Iris pigment epithelial cell (primary cell): ENCODE measurements around the gene GMDS.
A peak's percentile ranks its signal among the peaks of the same experiment; 100 is the strongest.

Experiments used
- DNase-seq: peaks from one replicate; pipeline ENCODE4 v3.0.0-alpha.2; 2011; ENCODE audit warnings: low read depth

GMDS gene

DNA sequence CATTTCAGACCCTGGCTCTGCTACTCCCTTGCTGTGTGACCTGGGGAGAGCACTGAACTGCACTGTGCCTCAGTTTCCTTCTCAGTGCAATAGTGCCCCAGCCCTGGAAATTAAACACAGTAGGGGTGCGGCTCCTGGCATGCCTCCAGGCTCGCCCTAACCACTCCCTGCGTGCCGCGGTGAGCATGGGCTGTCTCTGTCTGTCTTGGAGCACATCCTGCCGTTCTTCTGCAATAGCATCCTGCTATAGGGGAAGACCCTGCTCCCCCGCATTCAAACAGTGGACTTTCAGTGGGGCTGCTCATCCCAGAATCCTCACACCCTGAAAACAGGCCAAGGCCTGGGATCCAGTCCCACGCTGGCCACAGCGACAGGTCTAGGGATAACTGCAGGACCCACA, 506.2 kb downstream of the GMDS start:
- no peak for DNase-seq

GRCh38 chr6:1738558-1739081, 506.8 kb downstream of the GMDS start:
- no peak for DNase-seq

GRCh38 chr6:1737463-1738311, 507.7 kb downstream of the GMDS start:
- no peak for DNase-seq

GRCh38 chr6:1736346-1737105, 508.9 kb downstream of the GMDS start:
- DNase-seq = no peak

- DNase-seq = no peak
These were observed 510.1 kb downstream of the GMDS start for GRCh38 chr6:1735239-1735803.

DNA sequence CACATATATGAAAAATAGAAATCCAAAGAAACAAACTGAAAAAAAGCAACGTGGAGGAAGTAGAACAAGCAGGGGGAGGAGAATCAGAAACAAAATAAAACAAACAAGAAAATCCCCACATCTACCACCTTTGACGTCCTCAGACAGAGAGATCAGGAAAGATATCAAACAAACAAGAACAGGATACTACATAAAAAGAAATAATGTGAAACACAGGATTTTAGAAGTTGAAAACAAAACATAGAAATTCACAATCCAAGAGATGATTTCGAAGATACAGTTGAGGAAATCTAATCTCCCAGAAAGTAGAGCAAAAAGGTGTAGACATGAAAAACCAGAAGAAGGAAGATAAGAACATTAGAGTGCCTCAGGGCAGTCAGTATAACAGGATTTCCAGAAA, 514.5 kb downstream of the GMDS start:
- no peak for DNase-seq

DNA sequence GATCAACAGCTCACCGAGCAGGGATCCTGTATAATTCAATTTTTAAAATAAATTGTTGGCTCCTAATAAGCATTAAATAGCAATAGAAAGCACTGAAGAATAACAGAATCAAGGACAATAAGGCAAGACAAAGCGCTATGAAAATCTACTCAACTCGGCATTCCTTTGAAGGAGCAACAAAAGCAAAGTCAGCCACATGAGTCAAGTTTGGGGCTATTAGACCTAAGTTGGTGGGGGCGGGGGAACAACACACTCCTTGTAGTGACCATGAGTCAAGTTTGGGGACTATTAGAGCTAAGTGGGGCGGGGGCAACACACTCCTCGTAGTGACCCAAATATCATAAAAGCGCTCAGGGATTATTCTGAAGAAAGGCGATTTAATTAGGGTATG, 515.7 kb downstream of the GMDS start:
- DNase-seq = peak; percentile 12

DNA sequence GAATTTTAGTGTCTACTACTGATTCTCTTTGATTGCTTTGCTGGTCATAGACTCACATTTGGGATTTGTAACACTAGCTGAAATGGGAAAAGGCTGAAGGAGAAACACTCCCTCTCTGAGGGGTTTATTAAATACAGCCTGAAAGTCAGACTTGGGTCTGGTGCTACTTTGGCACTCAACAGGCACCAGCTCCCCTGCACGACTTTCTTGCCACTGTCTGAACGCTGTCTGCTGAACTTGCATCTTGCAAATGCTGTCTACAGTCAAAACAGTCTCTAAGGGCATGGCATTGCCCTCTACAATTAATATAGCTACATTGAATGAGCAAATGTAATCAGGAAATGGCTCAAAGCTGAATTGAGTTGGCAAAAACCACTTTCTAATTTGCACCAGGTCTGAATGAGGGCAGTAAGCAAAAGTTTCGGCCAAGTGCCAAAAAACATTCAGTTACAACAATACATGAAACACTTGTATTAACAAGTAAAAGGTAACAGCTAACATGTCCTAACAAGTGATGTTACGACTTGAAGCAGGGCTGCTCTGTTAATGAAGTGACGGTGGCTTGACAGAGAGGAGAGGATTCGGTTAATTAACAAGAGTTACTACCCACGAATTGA, 516.2 kb downstream of the GMDS start:
- DNase-seq = no peak

GRCh38 chr6:1726341-1726768, 519.0 kb downstream of the GMDS start:
- DNase-seq = no peak

GRCh38 chr6:1724616-1725015, 520.8 kb downstream of the GMDS start:
- no peak for DNase-seq

- DNase-seq = no peak
These were observed 521.3 kb downstream of the GMDS start for GRCh38 chr6:1724124-1724523.

GRCh38 chr6:1722801-1723200, 522.6 kb downstream of the GMDS start:
- DNase-seq = no peak

- DNase-seq = no peak
These were observed 524.6 kb downstream of the GMDS start for GRCh38 chr6:1720620-1721322.

DNA sequence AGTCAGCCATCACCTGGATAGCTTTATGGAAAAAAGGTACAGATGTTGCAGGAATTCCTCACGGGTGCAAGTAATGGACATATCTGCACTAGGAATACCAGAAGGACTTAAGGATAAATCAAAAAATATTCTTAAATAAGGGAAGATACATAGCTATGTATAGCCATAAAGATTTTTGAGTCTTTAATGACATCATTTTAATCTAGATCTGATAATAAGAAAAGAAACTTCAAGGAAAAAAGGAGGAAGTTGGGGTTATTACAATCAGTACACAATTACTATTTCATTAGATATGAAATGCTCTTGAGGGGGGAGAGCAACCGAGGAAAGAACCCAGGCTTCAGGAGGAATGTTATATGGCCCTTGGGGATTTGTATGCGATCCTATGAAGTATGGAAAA, 525.5 kb downstream of the GMDS start:
- no peak for DNase-seq

GRCh38 chr6:1716868-1717267, 528.5 kb downstream of the GMDS start:
- DNase-seq = no peak

DNA sequence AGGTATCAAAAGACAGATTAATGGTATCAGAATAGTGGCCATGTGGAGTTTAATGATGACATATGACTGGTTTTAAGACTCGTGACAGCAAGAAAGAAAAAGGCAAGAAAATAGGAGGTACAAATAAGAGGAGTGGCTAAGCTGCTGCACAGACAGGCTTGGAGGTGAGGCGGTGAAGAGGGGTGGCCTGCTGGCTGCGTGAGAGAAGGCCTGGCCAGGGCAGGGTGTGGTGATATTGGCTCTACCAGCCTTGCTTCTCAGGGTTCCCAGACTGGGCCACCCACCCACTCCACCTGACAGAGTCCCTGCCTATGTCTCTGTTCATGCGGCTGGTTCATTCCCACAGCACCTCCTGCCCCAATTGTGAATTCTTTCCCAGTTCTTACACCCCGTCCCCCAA, 529.0 kb downstream of the GMDS start:
- no peak for DNase-seq

DNA sequence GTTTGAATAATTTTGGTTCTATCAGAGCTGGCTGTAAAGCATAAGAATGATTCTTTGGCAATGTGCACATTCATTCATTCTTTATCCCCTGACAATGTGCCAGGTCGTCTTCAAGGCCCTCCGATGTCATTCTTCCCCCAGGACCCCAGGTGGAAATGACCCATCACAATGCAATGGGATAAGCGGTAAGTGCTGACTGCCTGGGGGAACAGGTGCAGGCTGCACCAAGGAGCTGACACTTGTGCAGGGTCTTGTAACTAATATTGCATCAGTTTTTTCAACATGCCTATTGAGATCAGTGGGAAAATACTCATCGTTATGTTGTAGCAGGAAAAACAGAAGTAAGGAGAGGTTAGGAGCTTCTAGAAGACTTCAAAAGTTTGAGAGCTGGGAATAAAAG, 530.1 kb downstream of the GMDS start:
- no peak for DNase-seq

- no peak for DNase-seq
These were observed 530.8 kb downstream of the GMDS start for GRCh38 chr6:1714654-1715053.

- no peak for DNase-seq
These were observed 532.3 kb downstream of the GMDS start for GRCh38 chr6:1713016-1713600.

- DNase-seq = no peak
These were observed 533.0 kb downstream of the GMDS start for GRCh38 chr6:1712451-1712850.

GRCh38 chr6:1711136-1711535, 534.3 kb downstream of the GMDS start:
- DNase-seq = no peak
